Thymus (tissue), 11 donors: ENCODE results near the gene DNM3. TPM values are rescaled to one million over a fixed set of nuclear protein-coding genes. Genes with fewer than 3 reads are reported as not detected.

Experiments
- DNase-seq, 9 donors: peaks; one replicate each; pipeline ENCODE4 v3.0.0-alpha.2; 2013; ENCODE audit warnings: low spot score in 9 of 9, low read depth in 6 of 9, missing footprints in 1 of 9
- H3K27ac ChIP-seq, 2 donors: one replicate each; pipeline ENCODE4 v1.5.1; 2013; ENCODE audit warnings: control low read depth in 1 of 2, low read depth in 1 of 2, low read length in 1 of 2, mild to moderate bottlenecking in 1 of 2, moderate library complexity in 1 of 2
- H3K27me3 ChIP-seq, 2 donors: one replicate each; pipeline ENCODE4 v1.5.1; 2013; ENCODE audit warnings: low read length in 1 of 2; ENCODE audit not compliant: control insufficient read depth in 2 of 2, insufficient read depth in 1 of 2
- H3K36me3 ChIP-seq, 2 donors: one replicate each; pipeline ENCODE4 v1.5.1; 2013; ENCODE audit warnings: low read length in 1 of 2, mild to moderate bottlenecking in 1 of 2, moderate library complexity in 1 of 2; ENCODE audit not compliant: control insufficient read depth in 2 of 2, insufficient read depth in 2 of 2
- H3K4me1 ChIP-seq, 2 donors: one replicate each; pipeline ENCODE4 v1.5.1; 2013; ENCODE audit warnings: low read length in 2 of 2; ENCODE audit not compliant: control insufficient read depth in 2 of 2, insufficient read depth in 2 of 2
- H3K4me3 ChIP-seq, 2 donors: one replicate each; pipeline ENCODE4 v1.5.1; 2013; ENCODE audit warnings: low read length in 2 of 2, control low read depth in 1 of 2, mild to moderate bottlenecking in 1 of 2
- H3K9me3 ChIP-seq, 2 donors: one replicate each; pipeline ENCODE4 v1.5.1; 2013; ENCODE audit warnings: low read length in 1 of 2, mild to moderate bottlenecking in 1 of 2; ENCODE audit not compliant: control insufficient read depth in 2 of 2, insufficient read depth in 1 of 2
- WGBS: extraction: QIAGEN DNeasy Blood & Tissue Kit; methylation state at CpG from one replicate; pipeline ENCODE4 v1.1.7; 2013; 5-methylcytosine and 5-hydroxymethylcytosine counted together
- polyA plus RNA-seq: library from polyadenylated mRNA; stranded (reverse); fragments of 200-250 nt; gene quantifications from one replicate; pipeline ENCODE4 v1.2.3, GENCODE V29; 2013
- total RNA-seq: library from RNA; stranded (reverse); fragments of 120-200 nt; gene quantifications from one replicate; pipeline ENCODE4 v1.2.4, GENCODE V29; 2013
- donor health status: healthy.

DNM3 gene
- total and polyA plus RNA-seq, 2 donors, result 1.9 to 2.2 TPM

DNA sequence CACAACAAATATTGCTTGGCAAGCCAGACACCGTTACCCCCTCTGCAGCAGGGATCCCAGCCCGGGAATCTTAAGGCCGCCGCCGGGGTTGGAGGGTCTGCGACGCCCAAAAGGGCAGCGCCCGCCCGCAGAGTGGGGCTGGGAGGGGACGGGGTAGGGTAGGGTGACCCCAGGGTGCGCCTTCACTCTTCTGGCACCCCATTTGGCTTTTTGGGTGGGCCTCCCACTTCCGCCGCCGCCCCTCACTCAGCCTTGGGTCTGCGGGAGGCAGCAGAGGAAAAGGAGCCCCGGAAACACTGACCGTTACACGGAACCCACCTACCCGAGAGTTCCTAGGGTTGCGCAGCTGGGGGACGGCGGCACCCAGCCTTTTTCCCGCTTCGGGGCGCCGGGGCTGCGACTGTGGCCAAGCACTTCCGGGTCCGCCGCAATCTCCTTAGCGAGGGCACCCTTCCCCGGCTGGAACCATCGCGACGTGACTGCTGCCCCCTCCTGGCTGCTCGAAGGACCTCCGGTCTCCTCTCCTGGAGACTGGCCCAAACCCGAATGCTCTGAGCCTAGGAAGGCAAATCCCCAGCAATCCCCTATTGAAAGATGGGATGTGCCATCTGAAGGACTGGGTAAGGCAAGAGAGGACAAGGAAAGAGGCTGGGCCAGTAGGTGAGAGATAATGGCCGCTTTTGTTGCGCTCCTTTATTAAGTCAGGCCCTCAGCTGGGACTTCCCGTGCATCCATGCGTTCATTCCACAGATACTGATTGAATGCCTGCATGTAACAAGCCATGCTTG is 602.6 kb downstream of the DNM3 start, which contains the start of gene PIGC:
Gene PIGC (minus strand): TSS at position 404 of the 788 bp plus-strand sequence. CDS start 1,447 bp downstream, outside the sequence.
- Histone ChIP-seq H3K27me3 (no peaks in the 10 kb centered on the region), H3K27ac (peak within 1 kb of the TSS; percentile 52 to 87), H3K4me1 (peaks cover 0 to 4% of the 10 kb centered on the region in 2 donors), H3K4me3 (peak within 1 kb of the TSS; percentile 83), H3K36me3 (peaks cover 3 to 14% of the 10 kb centered on the region in 2 donors), H3K9me3 (no peaks in the 10 kb centered on the region)
- DNase-seq, result peak in 8 of 9 donors; percentile 63 to 92 (median 80)
- 9% methylated on average over 43 of the region's 43 CpGs for WGBS

DNA sequence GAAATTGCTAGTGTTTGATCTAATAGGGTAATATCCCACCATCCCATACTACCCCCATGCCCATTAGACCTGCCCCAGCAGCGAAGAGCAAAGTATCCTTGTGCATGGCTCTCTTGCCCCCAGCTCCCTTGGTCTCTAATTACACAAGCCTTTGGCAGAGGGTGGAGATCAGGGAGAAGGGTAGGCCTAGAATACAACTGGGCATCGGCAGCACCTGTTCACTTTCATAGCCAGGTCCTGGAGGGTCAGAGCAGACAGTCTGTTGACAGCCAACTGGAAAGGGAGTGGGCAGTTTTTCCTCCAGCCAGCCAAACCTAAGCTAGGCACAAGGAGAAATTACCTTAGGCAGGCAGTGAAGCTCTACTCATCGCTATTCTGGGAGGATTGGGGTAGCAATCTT is 605.2 kb downstream of the DNM3 start:
- no peak for DNase-seq
- no peaks in the 10 kb centered on the region for H3K27me3 ChIP-seq
- no peaks in the 10 kb centered on the region for H3K9me3 ChIP-seq
- peaks cover 0 to 16% of the 10 kb centered on the region in 2 donors for H3K4me1 ChIP-seq
- H3K4me3 ChIP-seq, result no peak overlapping the region
- 96% methylated on average over 3 of the region's 3 CpGs for WGBS
- H3K27ac ChIP-seq, result no peak overlapping the region
- H3K36me3 ChIP-seq, result peaks cover 3 to 5% of the 10 kb centered on the region in 2 donors

DNA sequence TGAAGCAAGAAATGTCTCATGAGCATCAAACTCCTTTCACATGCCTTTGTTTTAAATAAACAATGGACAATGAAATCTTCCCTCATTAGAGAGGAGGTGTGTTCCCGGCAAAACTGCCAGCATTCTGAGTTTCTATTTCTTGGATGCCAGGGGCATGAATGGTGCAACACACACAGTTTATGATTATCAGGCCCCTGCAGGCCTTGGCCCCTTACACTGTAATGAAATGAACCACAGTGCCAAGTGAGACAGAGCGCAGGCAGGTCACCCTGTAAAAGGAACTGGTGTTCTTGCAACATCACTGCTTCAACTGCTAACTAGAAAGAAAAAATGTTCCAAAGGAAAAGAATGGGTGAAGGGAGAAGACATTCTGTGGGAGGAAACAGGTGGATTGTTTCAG is 606.3 kb downstream of the DNM3 start:
- H3K36me3 ChIP-seq, result no peaks in the 10 kb centered on the region
- no peak overlapping the region for H3K4me3 ChIP-seq
- DNase-seq, result no peak
- 98% methylated on average over 2 of the region's 2 CpGs for WGBS
- no peak overlapping the region for H3K27ac ChIP-seq
- peaks cover 0 to 16% of the 10 kb centered on the region in 2 donors for H3K4me1 ChIP-seq
- H3K9me3 ChIP-seq, result no peaks in the 10 kb centered on the region
- H3K27me3 ChIP-seq, result no peaks in the 10 kb centered on the region

DNA sequence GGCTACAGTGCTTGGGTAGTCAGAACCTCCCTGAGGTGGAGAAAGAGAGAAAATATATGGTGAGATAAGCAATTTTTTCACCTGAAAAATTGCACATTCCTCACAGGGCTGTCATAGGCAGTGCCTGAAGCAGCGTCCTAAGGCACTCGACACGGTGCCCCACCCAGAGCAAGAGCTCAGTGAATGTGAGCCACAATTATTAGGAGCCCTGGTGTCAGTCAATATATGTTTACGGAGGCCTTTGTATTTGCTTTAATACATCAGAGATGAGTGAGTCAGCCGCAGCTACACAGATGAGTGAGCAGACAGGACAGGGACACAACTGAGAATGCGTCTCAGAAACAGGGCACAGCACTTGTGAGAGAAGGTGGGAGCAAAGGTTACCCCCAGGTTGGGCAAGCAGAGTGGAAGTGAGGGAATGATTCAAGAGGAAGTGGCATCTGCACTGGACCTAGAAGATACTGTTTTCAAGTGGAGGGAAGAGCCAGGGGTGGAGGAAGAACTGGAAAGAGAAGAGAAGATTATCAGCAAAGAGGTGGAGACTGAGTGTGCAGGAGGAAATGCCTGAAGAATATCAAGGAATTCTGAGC is 607.8 kb downstream of the DNM3 start:
- Histone ChIP-seq H3K4me3 (no peak overlapping the region), H3K4me1 (peaks cover 0 to 14% of the 10 kb centered on the region in 2 donors), H3K27me3 (no peaks in the 10 kb centered on the region), H3K9me3 (no peaks in the 10 kb centered on the region), H3K36me3 (no peaks in the 10 kb centered on the region), H3K27ac (no peak overlapping the region)
- DNase-seq, result no peak
- 95% methylated on average over 6 of the region's 6 CpGs for WGBS

DNA sequence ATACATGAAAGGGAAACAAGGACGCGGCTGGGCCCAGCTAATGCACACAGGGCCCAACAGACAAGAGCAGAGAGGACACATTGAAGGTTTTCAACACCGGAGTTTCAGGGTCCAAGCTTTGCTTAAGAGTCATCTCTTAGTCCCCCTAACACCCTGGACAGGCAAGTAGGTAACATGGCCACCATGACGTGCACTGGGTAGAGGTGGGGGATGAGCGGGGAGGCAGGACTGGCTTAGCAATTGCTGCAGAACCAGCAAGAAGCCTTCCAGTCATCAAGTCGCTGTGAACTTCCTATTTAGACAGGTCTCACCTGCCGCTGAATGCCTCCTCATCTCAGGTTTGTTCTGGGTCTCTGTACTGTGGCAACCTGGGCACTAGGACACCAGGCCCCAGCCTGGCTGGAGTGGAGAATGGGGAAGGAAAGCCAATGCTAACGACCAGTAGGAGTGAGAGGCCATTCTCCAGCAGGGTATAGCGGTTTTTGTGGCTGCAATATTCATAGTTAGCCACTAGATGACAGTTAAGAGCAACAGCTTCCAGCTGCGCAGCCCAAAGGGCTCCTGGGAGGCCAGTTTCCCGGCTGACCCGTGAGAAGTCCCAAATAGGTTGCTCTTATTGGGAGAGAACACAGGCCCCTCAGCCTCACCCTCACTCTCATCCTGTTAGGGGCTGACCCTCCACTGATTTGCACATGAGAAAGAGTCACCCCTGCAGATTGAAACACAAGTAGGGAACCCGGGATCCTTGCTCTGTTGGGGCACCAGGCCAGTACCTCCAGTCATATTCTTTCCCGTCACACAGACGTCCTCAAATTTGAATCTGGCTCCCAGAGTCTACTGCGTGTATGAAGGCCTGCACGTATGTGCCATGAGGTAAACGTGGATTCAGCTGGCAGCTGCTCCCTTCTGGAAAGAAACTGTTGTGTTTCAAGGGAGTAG is 608.6 kb downstream of the DNM3 start:
- WGBS, result 65% methylated on average over 18 of the region's 18 CpGs
- H3K27me3 ChIP-seq, result no peaks in the 10 kb centered on the region
- no peak overlapping the region for H3K4me3 ChIP-seq
- H3K27ac ChIP-seq, result no peak overlapping the region
- H3K4me1 ChIP-seq, result peaks cover 0 to 11% of the 10 kb centered on the region in 2 donors
- no peaks in the 10 kb centered on the region for H3K36me3 ChIP-seq
- no peaks in the 10 kb centered on the region for H3K9me3 ChIP-seq
- peak in 3 of 9 donors; percentile 41 to 63 (median 44) for DNase-seq

DNA sequence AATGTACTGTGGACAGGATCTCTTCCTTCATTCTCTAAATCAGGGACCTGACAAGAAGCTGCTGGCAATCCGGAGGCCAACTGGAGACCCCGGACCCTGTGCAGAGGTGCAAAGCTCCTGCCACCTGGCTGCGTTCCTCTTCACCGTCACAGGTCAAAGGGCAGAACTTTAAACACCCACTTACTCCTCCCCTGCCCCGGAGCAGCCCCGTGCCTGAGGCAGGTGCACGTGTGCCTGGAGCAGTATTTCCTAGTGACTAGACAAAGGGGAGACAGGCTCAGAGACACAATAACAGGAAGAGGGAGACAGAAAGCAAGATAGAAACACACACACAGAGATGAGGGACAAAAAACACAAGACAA is 609.2 kb downstream of the DNM3 start:
- 89% methylated on average over 7 of the region's 7 CpGs for WGBS
- peak in 1 of 9 donors; percentile 62 for DNase-seq
- Histone ChIP-seq H3K27me3 (no peaks in the 10 kb centered on the region), H3K4me3 (no peak overlapping the region), H3K27ac (no peak overlapping the region), H3K36me3 (no peaks in the 10 kb centered on the region), H3K4me1 (peaks cover 0 to 11% of the 10 kb centered on the region in 2 donors), H3K9me3 (no peaks in the 10 kb centered on the region)

DNA sequence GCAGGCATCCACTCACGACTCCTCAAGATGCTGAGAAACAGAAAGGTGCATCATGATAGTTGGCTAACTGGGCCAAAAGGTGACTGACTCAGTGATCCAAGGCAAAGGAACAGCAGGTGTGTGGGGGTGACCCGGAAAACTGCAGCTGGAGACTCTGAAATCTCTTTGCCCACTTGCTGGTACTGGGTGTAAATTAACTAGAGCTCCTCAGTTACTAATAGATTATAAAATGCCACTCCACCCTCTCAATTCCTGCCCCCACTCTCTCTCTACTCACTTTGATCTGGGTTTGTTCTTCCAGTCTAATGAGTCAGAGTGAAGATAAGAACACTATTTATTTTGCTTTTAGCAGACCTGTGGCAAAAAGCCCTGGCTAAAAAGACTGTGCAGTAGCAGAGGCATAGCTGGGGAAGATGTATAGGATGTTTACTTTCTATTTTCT is 609.7 kb downstream of the DNM3 start:
- no peaks in the 10 kb centered on the region for H3K27me3 ChIP-seq
- H3K36me3 ChIP-seq, result no peaks in the 10 kb centered on the region
- no peak overlapping the region for H3K4me3 ChIP-seq
- no peaks in the 10 kb centered on the region for H3K9me3 ChIP-seq
- no peak for DNase-seq
- H3K4me1 ChIP-seq, result peaks cover 0 to 11% of the 10 kb centered on the region in 2 donors
- H3K27ac ChIP-seq, result no peak overlapping the region
- 90% methylated on average over 2 of the region's 2 CpGs for WGBS

DNA sequence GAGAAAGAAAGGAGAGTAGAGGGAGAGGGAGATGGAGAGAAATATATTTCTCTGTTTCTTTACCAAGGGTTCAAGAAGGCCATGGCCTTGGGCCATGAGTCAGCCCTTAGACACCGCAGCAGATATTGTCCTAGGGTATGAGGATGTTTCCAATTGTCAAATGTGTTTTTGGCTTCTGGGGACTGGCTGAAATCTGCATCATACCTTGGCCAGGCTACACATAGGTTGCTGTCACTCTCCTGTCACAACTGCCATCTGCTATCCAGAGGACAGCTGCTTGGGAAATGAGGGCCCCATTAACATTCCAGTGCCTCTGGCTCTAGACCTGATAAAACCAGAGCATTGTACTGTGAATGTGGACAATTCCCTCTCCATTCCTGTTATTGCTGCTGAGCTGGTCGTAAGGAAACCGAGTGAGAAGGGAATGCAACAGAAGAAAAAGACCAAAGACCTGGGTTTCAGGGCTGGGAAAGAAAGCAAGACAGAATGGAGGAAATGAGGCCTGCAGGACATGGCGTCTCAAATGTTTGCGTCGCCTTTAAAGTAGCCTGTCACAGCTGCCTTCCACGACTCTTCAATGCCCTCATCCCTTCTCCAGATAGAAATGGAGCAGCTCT is 611.3 kb downstream of the DNM3 start:
- Histone ChIP-seq H3K27ac (no peak overlapping the region), H3K36me3 (no peaks in the 10 kb centered on the region), H3K4me3 (no peak overlapping the region), H3K9me3 (no peaks in the 10 kb centered on the region), H3K27me3 (no peaks in the 10 kb centered on the region), H3K4me1 (peaks cover 0 to 11% of the 10 kb centered on the region in 2 donors)
- 85% methylated on average over 7 of the region's 7 CpGs for WGBS
- no peak for DNase-seq
